Measurements from ENCODE around the gene CHMP4B. TPM values are rescaled to one million over a fixed set of nuclear protein-coding genes. Genes with fewer than 3 reads are reported as not detected.

The CHMP4B gene
- total RNA-seq, 1 experiment from 2014 or later: 87.5 TPM

DNA sequence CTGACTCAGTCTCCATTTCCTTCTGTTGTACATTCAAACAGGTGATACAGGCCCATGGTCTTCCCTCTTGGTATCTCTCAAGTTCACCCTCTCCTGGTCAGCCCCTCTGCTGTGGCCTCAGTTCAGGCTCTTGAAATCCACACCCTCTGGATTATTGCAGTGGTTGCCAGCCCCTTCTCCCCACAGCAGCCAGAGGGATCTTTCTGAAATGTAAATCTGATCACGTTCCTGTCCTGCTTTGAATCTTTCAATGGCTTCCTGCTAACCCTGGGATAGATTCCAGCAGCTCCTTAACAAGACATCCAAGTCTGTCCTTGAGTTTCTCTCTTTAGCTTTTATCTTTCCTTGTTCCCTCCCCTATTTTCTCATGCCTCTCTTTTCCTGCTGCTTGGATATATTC lies 22.2 kb downstream of the CHMP4B start:
- ATAC-seq: no peak

DNA sequence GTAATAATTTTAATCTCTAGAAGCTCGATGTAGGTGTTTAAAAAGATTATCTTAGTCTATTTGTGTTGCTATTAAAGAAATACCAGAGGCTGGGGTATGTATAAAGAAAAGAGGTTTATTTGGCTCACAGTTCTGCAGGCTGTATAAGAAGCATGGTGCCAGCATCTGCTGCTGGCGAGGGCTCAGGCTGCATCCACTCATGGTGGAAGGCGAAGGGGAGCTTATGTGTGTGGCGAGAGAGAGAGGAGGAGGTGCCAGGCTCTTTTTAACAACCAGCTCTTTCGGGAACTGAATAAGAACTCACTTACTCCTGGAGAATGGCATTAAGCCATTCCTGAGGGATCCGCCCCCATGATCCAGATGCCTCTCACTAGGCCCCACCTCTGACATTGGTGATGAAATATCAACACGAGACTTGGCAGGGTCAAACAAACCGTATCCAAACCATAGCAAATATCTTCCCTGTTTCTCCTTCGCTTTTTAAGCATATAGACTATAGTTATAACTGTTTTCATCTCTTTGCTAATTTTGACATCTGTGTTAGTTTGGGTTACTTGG lies 24.5 kb downstream of the CHMP4B start:
- no peaks in the 10 kb centered on the region; the same call in 1 of the 2 replicates for H3K36me3 ChIP-seq (ENCODE audit: control insufficient read depth, insufficient read depth, low read length)
- in situ Hi-C loops (cut with HindIII; ENCODE audit: low pct_unique_long_range_greater_than_20kb, low sequenced_read_pairs) (no loop called here), intact Hi-C loops (cut with micrococcal nuclease; ENCODE audit: unreplicated experiment) (no loop called here)
- BruUV-seq (replicated peaks): no TSS peak
- peaks cover 11% of the 10 kb centered on the region for H3K4me1 ChIP-seq (ENCODE audit: control insufficient read depth, insufficient read depth, low read length)
- POLR2A ChIA-PET: no interaction called here
- no peak for ATAC-seq
- TF ChIP-seq POLR2AphosphoS5 (IDR thresholded peaks at IDR 0.05; ENCODE audit: low read depth, low read length) (no peak), SIN3A (IDR thresholded peaks at IDR 0.05; ENCODE audit: borderline replicate concordance, insufficient read depth, low read depth, low read length) (no peak), TCF7L2 (IDR thresholded peaks at IDR 0.05; ENCODE audit: low read depth, low read length) (no peak)
- TF ChIP-seq, protein P1, sequence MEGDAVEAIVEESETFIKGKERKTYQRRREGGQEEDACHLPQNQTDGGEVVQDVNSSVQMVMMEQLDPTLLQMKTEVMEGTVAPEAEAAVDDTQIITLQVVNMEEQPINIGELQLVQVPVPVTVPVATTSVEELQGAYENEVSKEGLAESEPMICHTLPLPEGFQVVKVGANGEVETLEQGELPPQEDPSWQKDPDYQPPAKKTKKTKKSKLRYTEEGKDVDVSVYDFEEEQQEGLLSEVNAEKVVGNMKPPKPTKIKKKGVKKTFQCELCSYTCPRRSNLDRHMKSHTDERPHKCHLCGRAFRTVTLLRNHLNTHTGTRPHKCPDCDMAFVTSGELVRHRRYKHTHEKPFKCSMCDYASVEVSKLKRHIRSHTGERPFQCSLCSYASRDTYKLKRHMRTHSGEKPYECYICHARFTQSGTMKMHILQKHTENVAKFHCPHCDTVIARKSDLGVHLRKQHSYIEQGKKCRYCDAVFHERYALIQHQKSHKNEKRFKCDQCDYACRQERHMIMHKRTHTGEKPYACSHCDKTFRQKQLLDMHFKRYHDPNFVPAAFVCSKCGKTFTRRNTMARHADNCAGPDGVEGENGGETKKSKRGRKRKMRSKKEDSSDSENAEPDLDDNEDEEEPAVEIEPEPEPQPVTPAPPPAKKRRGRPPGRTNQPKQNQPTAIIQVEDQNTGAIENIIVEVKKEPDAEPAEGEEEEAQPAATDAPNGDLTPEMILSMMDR (IDR thresholded peaks at IDR 0.05): no peak
- TF ChIP-seq, protein P2, sequence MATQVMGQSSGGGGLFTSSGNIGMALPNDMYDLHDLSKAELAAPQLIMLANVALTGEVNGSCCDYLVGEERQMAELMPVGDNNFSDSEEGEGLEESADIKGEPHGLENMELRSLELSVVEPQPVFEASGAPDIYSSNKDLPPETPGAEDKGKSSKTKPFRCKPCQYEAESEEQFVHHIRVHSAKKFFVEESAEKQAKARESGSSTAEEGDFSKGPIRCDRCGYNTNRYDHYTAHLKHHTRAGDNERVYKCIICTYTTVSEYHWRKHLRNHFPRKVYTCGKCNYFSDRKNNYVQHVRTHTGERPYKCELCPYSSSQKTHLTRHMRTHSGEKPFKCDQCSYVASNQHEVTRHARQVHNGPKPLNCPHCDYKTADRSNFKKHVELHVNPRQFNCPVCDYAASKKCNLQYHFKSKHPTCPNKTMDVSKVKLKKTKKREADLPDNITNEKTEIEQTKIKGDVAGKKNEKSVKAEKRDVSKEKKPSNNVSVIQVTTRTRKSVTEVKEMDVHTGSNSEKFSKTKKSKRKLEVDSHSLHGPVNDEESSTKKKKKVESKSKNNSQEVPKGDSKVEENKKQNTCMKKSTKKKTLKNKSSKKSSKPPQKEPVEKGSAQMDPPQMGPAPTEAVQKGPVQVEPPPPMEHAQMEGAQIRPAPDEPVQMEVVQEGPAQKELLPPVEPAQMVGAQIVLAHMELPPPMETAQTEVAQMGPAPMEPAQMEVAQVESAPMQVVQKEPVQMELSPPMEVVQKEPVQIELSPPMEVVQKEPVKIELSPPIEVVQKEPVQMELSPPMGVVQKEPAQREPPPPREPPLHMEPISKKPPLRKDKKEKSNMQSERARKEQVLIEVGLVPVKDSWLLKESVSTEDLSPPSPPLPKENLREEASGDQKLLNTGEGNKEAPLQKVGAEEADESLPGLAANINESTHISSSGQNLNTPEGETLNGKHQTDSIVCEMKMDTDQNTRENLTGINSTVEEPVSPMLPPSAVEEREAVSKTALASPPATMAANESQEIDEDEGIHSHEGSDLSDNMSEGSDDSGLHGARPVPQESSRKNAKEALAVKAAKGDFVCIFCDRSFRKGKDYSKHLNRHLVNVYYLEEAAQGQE (IDR thresholded peaks at IDR 0.05; ENCODE audit: insufficient read depth in 1 of 2, low read depth in 2 of 2, low read length in 1 of 2): no peak
- no peak overlapping the region for H3K27ac ChIP-seq (ENCODE audit: low read length)
- no peaks in the 10 kb centered on the region for H3K27me3 ChIP-seq (ENCODE audit: control insufficient read depth, insufficient read depth, low read length)
- H3K9me3 ChIP-seq (ENCODE audit: control insufficient read depth, insufficient read depth, low read depth, low read length): no peaks in the 10 kb centered on the region
- CTCF ChIA-PET: interaction anchor here (0.6 kb wide), 1 partner anchor 15 kb away, joined by 9 read pairs; no protein-coding TSS in a partner anchor
- H3K4me3 ChIP-seq (ENCODE audit: low read depth in 2 of 2, low read length in 2 of 2): no peak overlapping the region
- no peak for DNase-seq (ENCODE audit: low read depth, low spot score)

More for the DNA sequence above, 22.2 kb downstream of the CHMP4B start:
- Histone ChIP-seq H3K4me3 (ENCODE audit: low read depth in 2 of 2, low read length in 2 of 2) (no peak overlapping the region), H3K9me3 (ENCODE audit: control insufficient read depth, insufficient read depth, low read depth, low read length) (no peaks in the 10 kb centered on the region), H3K4me1 (ENCODE audit: control insufficient read depth, insufficient read depth, low read length) (peaks cover 13% of the 10 kb centered on the region), H3K27ac (ENCODE audit: low read length) (no peak overlapping the region), H3K27me3 (ENCODE audit: control insufficient read depth, insufficient read depth, low read length) (no peaks in the 10 kb centered on the region), H3K36me3 (ENCODE audit: control insufficient read depth, insufficient read depth, low read length) (no peaks in the 10 kb centered on the region)
- no TSS peak for BruUV-seq (replicated peaks)
- CTCF ChIA-PET: no interaction called here
- TF ChIP-seq SIN3A (IDR thresholded peaks at IDR 0.05; ENCODE audit: borderline replicate concordance, insufficient read depth, low read depth, low read length) (no peak), POLR2AphosphoS5 (IDR thresholded peaks at IDR 0.05; ENCODE audit: low read depth, low read length) (no peak), TCF7L2 (IDR thresholded peaks at IDR 0.05; ENCODE audit: low read depth, low read length) (no peak)
- TF ChIP-seq, protein P2 (IDR thresholded peaks at IDR 0.05; ENCODE audit: insufficient read depth in 1 of 2, low read depth in 2 of 2, low read length in 1 of 2): no peak
- TF ChIP-seq, protein P1 (IDR thresholded peaks at IDR 0.05): no peak
- intact Hi-C loops (cut with micrococcal nuclease; ENCODE audit: unreplicated experiment): no loop called here
- POLR2A ChIA-PET: interaction anchor here (0.6 kb wide), 1 partner anchor 47 kb away, joined by 6 read pairs; no protein-coding TSS in a partner anchor
- in situ Hi-C loops (cut with HindIII; ENCODE audit: low pct_unique_long_range_greater_than_20kb, low sequenced_read_pairs): no loop called here
- no peak for DNase-seq (ENCODE audit: low read depth, low spot score)
